GM12801 (cell line): Measurements from ENCODE around the gene COL6A3.

Experiments used
- TF ChIP-seq, protein P1 (sequence below): IDR thresholded peaks from one replicate; pipeline ENCODE4 v1.5.1; 2011; ENCODE audit warnings: control low read depth; ENCODE audit not compliant: insufficient read length; ENCODE audit errors: extremely low read depth

Gene COL6A3

DNA sequence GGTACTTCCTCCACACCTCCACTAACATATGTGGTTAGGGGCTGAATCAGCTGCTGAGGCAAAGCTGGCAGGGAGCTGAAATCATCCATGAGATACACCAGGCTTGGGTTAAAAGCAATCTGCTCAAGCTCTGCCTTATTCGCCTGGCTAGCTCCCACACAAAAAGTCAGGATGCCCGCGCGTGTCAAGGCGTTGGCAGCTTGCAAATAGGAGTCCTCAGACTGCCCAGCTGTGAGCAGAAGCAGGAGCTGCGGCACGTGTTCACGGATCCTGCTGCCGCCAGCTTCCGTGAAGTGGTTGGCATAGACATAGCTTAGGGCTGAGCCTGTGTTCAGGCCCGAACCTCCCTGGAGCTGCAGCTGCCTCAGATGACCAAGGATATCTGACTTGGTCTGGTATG is 35.3 kb downstream of the COL6A3 start:
- TF ChIP-seq, protein P1, sequence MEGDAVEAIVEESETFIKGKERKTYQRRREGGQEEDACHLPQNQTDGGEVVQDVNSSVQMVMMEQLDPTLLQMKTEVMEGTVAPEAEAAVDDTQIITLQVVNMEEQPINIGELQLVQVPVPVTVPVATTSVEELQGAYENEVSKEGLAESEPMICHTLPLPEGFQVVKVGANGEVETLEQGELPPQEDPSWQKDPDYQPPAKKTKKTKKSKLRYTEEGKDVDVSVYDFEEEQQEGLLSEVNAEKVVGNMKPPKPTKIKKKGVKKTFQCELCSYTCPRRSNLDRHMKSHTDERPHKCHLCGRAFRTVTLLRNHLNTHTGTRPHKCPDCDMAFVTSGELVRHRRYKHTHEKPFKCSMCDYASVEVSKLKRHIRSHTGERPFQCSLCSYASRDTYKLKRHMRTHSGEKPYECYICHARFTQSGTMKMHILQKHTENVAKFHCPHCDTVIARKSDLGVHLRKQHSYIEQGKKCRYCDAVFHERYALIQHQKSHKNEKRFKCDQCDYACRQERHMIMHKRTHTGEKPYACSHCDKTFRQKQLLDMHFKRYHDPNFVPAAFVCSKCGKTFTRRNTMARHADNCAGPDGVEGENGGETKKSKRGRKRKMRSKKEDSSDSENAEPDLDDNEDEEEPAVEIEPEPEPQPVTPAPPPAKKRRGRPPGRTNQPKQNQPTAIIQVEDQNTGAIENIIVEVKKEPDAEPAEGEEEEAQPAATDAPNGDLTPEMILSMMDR = no peak

DNA sequence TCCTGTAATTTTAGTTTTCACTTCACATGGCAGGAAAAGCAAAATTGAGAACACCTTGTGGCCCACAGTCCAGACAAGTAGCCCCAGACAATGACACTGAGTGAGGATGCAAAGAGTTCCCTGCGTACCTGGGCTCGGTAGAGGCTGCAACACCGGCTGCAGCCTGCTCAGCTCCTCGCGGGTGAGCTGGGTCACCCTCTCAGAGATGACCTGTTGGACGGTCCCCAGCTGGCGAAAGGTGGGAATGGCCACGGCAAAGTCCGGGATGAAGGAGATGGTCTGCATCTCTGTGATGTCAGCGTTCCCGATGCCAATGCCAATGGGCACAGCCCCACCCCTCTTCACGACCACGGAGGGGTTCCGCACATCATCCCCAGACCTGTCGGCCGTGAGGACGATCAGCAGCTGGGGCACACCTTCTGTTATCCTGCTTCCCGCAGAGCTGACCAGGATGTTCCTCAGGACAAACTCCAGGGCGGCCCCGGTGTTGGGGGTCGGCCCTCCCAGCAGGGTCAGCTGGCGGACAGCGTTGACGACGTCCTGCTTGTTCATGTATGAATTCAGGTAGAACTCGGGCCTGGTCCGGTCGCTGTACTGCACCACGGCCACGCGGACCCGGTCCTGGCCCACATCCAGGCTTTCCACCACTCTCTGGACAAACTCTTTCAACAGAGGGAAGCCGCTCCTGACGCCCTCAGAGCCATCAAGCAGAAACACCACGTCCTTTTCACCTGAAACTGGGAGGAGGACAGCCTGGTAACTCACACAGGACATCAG is 39.5 kb downstream of the COL6A3 start:
- TF ChIP-seq, protein P1 = no peak

DNA sequence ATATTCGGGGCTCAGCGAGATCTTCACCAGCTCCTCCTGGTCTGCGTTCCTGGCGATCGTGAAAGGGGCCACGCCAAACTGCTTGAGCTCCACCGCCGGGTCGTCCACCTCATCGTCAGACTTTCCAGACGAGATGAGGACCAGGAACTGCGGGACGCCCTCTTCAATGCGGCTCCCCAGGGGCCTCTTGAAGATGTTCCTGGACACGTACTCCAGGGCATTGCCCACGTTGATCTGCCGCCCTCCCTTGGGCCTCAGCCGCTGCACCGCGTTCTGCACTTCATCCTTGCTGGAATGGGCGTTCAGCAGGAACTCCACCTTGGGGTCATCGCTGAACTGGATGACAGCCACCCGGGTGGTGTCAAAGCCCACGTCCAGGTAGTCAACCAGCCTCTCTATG is 42.1 kb downstream of the COL6A3 start:
- TF ChIP-seq, protein P1 = no peak

DNA sequence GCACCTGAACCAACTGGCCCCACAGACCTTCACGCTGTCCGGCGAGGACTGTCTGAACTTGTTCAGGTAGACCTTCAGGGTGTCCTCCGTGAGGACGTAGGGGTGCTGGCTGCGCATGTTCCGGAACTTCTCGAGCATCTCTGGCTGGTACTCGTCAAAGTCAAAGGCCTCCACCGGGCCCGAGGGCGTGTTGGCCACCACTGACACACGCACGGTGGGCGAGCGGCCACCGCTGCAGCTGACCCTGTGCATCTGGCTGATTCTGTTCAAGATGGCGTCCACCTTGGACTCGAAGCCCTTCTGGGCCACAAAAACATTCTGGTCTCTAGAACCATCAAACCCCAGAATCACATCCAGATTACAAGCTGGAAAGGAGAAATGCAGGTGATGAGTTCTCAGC is 48.3 kb downstream of the COL6A3 start:
- TF ChIP-seq, protein P1 = no peak

DNA sequence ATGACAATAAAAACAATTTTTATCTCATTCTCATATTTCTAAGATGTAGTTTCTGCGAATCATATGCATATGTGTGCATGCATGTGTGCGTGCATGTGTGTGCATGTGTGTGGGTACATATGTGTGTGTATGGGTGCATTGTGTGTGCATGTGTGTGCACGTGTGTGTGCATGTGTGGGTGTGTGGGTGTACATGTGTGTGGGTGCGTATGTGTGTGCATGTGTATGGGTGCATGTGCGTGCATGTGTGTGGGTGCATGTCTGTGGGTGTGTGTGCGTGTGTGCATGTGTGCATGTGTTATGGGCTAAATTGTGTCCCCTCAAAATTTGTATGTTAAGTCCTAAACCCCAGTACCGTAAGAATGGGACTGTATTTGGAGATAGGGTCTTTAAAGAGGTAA is 49.3 kb downstream of the COL6A3 start:
- TF ChIP-seq, protein P1 = no peak

DNA sequence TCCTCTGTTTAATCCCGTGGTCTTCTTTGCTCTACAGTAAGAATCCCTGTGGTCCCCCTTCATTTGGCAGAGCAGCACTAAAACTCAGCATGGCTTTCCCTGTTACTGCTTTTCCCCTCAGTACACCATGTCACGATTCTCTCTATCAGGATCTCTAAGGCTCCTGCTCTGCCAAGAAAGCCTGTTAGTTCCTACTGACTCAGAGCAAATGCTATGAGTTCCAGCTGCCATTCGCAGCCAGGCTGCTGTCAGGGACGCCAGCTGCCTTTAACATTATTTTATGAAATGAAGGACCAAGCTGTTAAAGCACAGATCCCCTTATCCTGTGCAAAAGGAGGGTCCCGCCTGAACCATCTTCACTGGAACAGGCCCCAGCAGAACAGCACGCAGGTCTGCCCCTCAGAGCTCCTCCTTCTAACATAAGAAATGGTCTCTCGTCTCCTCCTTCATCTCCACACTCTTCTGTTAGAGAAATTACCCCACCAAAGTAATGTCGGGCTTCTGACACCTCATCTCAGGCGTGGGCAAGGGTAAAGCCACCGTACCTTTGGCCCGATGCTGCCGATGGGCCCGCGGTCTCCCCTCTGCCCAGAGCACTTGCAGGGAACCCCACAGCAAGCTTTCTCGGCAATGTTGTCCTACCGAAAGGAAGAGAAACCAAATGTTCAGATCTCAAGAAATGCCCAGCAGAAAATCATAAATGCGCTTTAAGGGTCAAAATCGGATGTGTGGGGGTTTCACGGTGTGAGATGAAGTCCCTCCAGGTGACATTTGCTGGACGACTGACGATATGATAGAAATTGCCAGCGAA is 52.6 kb downstream of the COL6A3 start:
- TF ChIP-seq, protein P1 = no peak

DNA sequence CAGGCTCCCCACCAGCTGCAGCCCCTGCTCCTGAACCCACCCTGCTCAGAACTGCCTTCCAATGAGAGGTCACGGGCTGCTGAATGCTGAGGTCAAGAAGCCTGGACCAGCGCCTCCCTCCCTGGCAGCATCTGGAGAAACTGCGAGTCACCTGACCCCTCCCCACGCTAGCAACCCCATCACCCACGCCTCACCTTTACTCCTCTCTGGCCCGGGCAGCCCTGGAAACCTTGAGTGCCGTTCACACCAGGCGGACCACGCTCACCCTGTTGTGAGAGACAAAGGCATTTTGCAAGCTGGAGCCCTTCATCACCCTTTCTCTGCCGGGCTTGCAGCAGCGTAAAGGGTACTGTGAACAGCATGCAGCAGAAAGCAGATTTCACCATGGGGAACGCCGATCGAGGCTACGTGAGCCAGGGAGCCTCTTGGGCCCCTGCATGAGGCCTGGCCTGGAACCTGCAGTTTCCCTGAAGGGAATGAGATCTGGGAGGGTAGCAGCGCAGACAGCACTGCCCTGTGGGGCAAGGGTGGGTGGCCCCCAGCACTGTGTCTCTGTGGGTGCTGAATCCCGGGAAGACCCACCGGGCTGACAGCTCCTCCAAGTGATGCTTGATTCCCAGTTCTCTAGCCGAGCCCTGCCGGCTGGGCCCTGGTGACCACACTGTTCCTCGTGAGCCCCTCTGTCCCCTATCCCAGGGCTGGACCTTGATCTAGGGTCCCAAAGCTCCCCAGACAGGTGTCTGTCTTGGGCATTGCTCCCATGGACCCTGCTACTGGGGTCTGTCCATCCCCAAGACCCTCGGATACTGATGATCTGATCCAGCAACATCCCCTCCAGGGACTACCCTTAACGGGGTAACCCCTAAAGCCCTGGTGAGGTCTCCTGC is 53.8 kb downstream of the COL6A3 start:
- TF ChIP-seq, protein P1 = no peak
